Renal pelvis (tissue), 4 donors: Measurements from ENCODE around the gene ERGIC1. TPM values are rescaled to one million over a fixed set of nuclear protein-coding genes. Genes with fewer than 3 reads are reported as not detected.
"Not testable (repeated sequence)": the region's sequence is repeated elsewhere in the genome, so short reads cannot be mapped to it uniquely, and the experiment has no call there.

Experiments used
- DNase-seq: peaks from one replicate; pipeline ENCODE4 v3.0.0-alpha.2; 2013
- polyA plus RNA-seq, 3 donors: library from polyadenylated mRNA; unstranded; fragments of 120-200 nt; gene quantifications; one replicate each; pipeline ENCODE4 v1.2.1, GENCODE V29; 2013; ENCODE audit not compliant: insufficient read length in 3 of 3

The ERGIC1 gene
- polyA plus RNA-seq, 3 donors, result 109 to 119 (median 118) TPM

- DNase-seq, result no peak
Measured at GRCh38 chr5:172875505-172876279, 41.6 kb downstream of the ERGIC1 start.

DNA sequence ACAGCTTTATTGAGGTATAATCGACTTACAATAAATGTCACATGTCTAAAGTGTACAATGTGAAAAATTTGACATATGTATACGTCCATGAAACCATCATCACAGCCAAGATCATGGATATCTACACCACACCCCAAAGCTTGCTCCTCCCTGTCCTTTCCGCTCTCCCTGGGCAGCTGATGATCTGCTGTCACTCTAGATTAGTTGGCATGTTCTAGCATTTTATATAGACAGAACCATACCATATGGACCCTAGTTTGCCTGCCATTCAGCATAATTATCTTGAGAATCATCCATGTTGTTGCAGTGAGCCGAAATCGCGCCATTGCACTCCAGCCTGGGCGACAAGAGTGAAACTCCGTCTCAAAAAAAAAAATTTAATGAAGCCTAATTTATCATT is 42.5 kb downstream of the ERGIC1 start:
- DNase-seq, result no peak

- DNase-seq, result no peak
Measured at GRCh38 chr5:172877466-172878260, 43.6 kb downstream of the ERGIC1 start.

DNA sequence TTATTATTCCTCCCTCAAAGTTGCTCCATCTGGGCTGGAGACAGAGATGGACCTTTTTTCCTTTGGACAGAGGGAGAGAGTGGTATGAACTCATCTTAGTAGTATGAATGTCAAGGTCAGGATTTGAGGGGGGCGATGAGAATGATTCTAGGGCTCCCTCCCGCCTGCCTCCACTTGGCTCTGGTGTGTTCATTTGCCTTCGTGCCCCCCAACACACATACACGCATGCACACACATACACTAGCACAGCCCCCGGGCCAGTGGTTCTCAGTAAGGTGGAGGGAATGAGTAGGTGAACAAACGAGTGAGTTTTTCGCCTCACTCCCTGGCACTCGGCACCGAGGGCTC is 44.5 kb downstream of the ERGIC1 start:
- no peak for DNase-seq

GRCh38 chr5:172878933-172879752 is 45.1 kb downstream of the ERGIC1 start:
- peak; percentile 23 for DNase-seq

GRCh38 chr5:172881691-172882370 is 47.8 kb downstream of the ERGIC1 start:
- DNase-seq, result no peak

GRCh38 chr5:172883066-172883465 is 49.0 kb downstream of the ERGIC1 start:
- no peak for DNase-seq

DNA sequence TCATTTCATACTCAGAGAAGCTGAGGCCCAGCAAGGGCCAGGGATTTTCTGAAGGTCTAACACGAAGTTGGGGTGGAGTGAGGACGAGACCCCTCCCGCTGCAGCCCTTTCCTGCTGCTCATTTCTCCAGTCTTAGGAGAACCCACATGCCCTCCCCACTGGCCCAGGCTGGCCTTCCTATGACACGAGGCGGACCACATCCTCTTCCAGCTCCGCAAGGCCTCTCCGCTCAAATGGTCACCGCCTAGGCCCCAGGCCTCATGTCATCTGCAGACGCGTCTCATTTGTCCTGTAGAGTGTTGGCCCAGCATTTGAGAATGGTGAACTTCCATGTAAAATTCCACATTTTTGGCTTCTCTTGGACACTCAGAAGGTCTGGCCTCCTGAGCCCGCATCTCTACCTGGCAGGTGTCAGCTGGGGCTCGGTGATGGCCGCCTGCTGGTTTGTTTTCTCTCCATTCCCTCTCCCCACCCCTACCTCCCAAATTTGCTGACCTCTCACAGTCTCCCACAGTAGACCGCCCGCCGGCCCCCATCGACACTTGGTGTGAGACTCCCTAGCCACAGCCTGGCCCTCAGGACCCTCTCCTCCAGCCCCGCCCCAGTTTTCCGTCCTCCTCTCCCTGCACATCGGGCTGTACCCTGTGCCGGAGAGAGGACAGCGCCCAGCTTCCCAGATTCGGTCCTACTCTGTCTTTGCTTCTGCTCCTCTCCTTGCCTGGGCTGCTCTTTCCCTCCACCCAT is 51.7 kb downstream of the ERGIC1 start:
- DNase-seq, result no peak

- DNase-seq, result no peak
Measured at GRCh38 chr5:172886476-172886875, 52.4 kb downstream of the ERGIC1 start.

DNA sequence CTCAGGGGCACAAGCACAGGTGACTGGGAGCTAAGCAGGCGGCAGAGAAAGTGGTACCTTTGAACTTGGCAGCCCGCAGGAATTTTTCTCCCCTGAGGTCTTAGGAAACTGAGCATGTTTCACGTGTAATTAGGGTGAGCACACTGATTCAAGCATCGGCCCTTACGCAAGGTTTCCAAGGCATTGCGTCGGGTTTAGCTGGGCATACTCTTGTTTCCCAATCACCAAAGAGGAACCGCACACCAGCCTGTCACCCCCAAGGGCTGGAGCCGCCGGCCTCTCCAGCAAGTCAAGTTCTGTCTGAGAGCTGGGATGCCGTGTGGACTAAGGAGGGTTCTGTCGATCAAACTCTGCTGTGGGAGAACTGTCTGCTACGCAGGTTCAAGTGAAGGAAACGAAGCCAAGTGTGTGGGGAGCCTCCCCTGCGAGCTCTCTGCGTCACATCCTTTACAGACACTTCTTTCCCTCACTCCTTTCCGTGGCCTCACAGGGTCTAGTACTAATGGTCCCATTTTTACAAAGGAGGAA is 53.0 kb downstream of the ERGIC1 start:
- no peak for DNase-seq

- DNase-seq, result peak; percentile 82
Measured at GRCh38 chr5:172887692-172888091, 53.6 kb downstream of the ERGIC1 start.

- no peak for DNase-seq
Measured at GRCh38 chr5:172890659-172891058, 56.6 kb downstream of the ERGIC1 start.

DNA sequence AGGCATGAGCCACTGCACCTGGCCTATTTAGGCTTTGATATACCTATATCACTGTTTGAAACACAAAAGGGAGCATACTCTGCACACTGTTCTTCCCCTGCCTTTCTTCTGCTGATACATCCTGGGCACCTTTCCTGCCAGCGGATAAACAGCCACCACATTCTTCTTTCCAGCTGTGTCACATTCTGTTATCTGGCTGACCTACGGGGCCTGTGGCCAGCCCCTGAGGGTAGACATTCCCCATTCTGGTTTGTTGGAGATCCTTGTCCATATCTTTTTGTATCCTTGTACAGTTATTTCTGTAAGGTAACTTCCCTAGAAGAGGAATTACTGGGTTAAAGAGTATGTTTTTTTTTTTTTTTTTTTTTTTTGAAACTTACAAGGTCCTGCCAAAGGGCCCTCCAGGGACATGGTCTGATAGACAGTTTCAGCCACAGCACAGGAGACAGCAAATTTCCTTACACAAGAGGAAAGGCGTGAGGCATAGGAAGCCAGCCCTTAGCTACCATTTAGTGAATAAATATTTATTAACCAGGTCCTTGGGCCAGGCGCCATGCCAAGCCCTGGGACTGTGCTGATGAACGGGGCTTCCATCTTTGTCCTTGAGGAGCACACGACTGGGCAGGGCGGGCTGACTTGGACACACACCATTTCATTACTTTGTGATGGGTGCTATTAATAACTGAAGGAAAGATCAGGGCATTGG is 57.8 kb downstream of the ERGIC1 start:
- DNase-seq, result no peak

- DNase-seq, result no peak
Measured at GRCh38 chr5:172892713-172893112, 58.7 kb downstream of the ERGIC1 start.

GRCh38 chr5:172894767-172895388 is 60.8 kb downstream of the ERGIC1 start:
- no peak for DNase-seq

DNA sequence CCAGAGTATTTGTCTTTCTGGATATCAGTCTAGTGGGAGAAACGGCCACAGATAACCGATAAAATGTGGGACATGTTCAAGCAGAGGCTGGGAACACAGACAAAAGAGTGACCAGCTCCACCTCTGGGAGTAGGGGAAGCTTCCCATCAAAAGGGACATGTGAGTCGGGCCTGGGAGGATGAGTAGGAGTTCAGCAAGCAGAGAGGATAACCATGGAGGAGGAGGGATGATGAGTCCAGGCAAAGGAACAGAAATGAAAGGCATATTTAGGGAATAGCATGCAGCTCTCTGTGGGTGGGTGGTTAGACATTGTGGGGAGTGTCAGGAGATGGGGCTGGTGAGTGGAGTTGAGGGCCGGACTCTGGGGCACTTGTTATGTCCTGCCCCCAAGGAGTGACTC is 61.5 kb downstream of the ERGIC1 start:
- no peak for DNase-seq

DNA sequence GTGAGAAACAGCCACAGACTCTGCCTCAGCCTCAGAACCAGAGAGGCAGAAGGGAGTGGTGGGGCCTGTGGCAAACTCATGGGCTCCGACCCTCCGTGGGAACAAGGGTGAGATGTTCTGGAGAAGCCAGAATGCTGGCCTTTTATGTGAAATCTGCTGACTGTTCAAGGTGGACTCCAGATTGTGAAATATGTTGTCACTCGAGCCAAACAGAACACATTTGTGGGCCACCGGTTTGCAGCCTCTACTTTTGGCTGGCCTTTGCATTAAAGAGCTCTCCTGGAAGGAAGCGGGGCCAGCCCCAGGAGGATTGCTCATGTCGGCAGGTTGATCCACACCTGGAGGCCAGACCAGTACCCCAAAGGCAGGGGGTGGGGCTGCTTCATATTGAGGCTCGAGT is 62.4 kb downstream of the ERGIC1 start:
- DNase-seq, result no peak

DNA sequence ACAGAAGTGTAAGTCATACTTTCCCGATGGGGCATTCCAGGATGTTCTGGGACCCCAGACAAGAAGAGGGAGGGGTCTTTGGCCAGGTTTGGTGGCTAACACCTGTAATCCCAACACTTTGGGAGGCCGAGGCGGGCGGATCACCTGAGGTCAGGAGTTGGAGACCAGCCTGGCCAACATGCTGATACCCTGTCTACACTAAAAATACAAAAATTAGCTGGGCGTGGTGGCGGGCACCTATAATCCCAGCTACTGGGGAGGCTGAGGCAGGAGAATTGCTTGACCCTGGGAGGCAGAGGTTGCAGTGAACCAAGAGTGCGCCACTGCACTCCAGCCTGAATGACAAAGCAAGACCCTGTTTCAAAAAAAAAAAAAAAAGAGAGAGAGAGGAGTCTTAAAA is 63.0 kb downstream of the ERGIC1 start:
- not testable (repeated sequence) for DNase-seq

GRCh38 chr5:172897481-172898217 is 63.6 kb downstream of the ERGIC1 start:
- DNase-seq, result no peak
